Tibial nerve (tissue), 4 donors: ENCODE data around the gene ITIH4. TPM values are rescaled to one million over a fixed set of nuclear protein-coding genes. Genes with fewer than 3 reads are reported as not detected.
"Not testable (repeated sequence)": the region's sequence is repeated elsewhere in the genome, so short reads cannot be mapped to it uniquely, and the experiment has no call there.

Experiments used
- DNase-seq, 2 donors: peaks; one replicate each; pipeline ENCODE4 v3.0.0-alpha.2; 2019; ENCODE audit warnings: low spot score in 2 of 2
- H3K27ac ChIP-seq, 4 donors: fragments of 200-600 bp; sonication (generic) in 3 of 4; one replicate each; pipeline ENCODE4 v1.5.1; 2017 to 2019; ENCODE audit warnings: mild to moderate bottlenecking in 1 of 4
- H3K27me3 ChIP-seq, 2 donors: fragments of 200-600 bp; sonication (generic) in 1 of 2; one replicate each; pipeline versions ENCODE4 v1.5.1 to v1.6.0; 2017 to 2019
- H3K36me3 ChIP-seq, 3 donors: fragments of 200-600 bp; sonication (generic); one replicate each; pipeline ENCODE4 v1.5.1; 2018 to 2019
- H3K4me1 ChIP-seq, 4 donors: fragments of 200-600 bp; sonication (generic) in 3 of 4; one replicate each; pipeline ENCODE4 v1.5.1; 2017 to 2019
- H3K4me3 ChIP-seq, 4 donors: fragments of 200-600 bp; sonication (generic) in 3 of 4; one replicate each; pipeline ENCODE4 v1.5.1; 2017 to 2019; ENCODE audit warnings: mild to moderate bottlenecking in 1 of 4, moderate library complexity in 1 of 4
- H3K9me3 ChIP-seq, 4 donors: fragments of 200-600 bp; sonication (generic) in 3 of 4; one replicate each; pipeline ENCODE4 v1.5.1; 2017 to 2019
- EP300 ChIP-seq, 2 donors: sonication (generic); formaldehyde crosslinking; IDR thresholded peaks; one replicate each; pipeline ENCODE4 v1.6.1; 2017; ENCODE audit warnings: antibody characterized with exemption in 2 of 2, mild to moderate bottlenecking in 1 of 2
- POLR2A ChIP-seq, 2 donors: fragments of 450-650 bp; IDR thresholded peaks; one replicate each; pipeline ENCODE4 v1.6.1; 2017; ENCODE audit warnings: antibody characterized with exemption in 2 of 2, mild to moderate bottlenecking in 2 of 2, moderate library complexity in 2 of 2
- WGBS, 2 donors: methylation state at CpG; one replicate each; pipeline ENCODE4 v1.1.5; 2018; 5-methylcytosine and 5-hydroxymethylcytosine counted together
- total RNA-seq, 4 donors: library from RNA; depleted of rRNA; stranded (reverse); fragments of >200 nt; gene quantifications; one replicate each; pipeline ENCODE4 v1.1.0, GENCODE V29; 2016
- TF ChIP-seq, protein P1 (sequence below), 5 experiments: fragments of 200-600 bp in 3 of 5; fragments of 450-650 bp in 2 of 5; sonication (generic) in 3 of 5; IDR thresholded peaks; one replicate each; pipeline ENCODE4 v1.5.1; 2016 to 2019; ENCODE audit warnings: antibody characterized with exemption in 5 of 5, mild to moderate bottlenecking in 3 of 5, moderate library complexity in 2 of 5

ITIH4 gene
- total RNA-seq, 4 donors from 2014 or later: 5.4 to 24.9 (median 10.1) TPM

DNA sequence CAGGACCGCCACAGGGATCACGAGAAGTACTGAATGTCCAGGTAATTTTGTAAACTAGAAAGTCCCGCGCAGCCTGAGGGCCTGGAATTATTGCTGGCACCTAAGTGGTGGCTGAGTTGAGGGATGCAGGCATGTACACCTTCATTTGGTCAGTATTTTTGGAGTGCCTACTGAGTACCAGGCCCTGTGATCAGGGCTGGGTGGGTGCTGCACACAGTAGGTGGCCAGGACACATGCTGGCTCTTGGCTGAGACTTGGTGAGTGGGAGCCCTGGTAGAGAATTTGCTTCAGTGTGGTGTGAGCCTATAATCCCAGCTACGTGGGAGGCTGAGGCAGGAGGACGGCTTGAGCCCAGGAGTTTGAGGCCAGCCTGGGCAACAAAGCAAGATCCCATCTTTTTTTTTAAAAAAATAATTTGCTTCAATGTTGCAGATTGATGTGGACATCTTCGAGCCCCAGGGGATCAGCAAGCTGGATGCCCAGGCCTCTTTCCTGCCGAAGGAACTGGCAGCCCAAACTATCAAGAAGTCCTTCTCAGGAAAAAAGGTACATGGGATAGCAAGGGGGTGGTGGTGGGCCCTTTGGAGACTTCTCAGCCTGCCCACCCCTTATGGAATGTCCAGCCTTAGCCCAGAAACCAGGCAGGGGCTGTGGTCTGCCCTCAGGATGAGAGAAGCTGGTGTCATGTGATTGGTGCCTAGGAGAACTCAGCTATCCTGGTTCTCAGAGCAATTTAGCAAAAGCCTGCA lies 50.5 kb downstream of the ITIH4 start:
- Histone ChIP-seq H3K36me3 (no peaks in the 10 kb centered on the region), H3K4me3 (no peak overlapping the region), H3K9me3 (no peaks in the 10 kb centered on the region), H3K27ac (no peak overlapping the region), H3K4me1 (no peaks in the 10 kb centered on the region), H3K27me3 (no peaks in the 10 kb centered on the region)
- DNase-seq: peak in 1 of 2 donors; percentile 10
- TF ChIP-seq POLR2A (IDR thresholded peaks at IDR 0.05) (no peak), EP300 (IDR thresholded peaks at IDR 0.05) (no peak)
- TF ChIP-seq, protein P1, sequence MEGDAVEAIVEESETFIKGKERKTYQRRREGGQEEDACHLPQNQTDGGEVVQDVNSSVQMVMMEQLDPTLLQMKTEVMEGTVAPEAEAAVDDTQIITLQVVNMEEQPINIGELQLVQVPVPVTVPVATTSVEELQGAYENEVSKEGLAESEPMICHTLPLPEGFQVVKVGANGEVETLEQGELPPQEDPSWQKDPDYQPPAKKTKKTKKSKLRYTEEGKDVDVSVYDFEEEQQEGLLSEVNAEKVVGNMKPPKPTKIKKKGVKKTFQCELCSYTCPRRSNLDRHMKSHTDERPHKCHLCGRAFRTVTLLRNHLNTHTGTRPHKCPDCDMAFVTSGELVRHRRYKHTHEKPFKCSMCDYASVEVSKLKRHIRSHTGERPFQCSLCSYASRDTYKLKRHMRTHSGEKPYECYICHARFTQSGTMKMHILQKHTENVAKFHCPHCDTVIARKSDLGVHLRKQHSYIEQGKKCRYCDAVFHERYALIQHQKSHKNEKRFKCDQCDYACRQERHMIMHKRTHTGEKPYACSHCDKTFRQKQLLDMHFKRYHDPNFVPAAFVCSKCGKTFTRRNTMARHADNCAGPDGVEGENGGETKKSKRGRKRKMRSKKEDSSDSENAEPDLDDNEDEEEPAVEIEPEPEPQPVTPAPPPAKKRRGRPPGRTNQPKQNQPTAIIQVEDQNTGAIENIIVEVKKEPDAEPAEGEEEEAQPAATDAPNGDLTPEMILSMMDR (IDR thresholded peaks at IDR 0.05): no peak
- 86 to 93% methylated on average over 8 of the region's 8 CpGs for WGBS, 2 donors

DNA sequence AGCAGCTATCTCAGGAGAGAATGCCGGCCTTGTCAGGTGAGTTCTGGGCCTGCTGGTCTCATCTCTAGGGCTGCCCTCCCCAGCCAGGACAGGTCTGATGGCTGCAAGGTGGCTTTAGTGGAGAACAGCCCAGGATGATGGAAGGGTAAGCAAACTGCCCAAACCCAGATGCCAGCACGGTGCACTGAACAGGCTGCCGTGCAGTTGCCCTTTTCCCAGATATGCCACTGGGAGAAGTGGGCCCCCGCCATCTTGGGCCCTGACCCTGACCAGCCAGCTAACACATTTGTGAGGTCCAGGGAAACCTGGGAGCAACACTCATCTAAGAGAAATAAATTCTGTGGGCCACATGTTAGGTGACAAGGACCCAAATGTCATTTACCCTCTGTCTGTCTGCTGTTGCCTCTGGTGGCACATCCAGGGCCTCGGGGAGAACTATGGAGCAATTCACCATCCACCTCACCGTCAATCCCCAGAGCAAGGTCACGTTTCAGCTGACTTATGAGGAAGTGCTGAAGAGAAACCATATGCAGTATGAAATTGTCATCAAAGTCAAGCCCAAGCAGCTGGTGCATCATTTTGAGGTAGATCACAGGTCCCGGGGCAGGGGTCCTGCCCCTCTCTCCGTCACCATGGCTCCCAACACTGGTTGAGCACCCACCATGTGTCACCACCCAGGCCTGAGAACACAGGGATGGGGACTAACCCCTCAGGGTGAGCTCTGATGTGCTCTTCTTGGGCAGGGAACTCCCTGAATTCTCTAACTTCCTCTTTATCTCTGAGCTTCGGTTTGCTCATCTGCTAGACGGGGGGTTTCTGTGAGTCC lies 51.2 kb downstream of the ITIH4 start:
- peak in 1 of 2 donors; percentile 6 for DNase-seq
- WGBS, 2 donors: 72 to 85% methylated on average over 10 to 11 of the region's 11 CpGs
- TF ChIP-seq EP300 (IDR thresholded peaks at IDR 0.05) (no peak), POLR2A (IDR thresholded peaks at IDR 0.05) (no peak)
- TF ChIP-seq, protein P1 (IDR thresholded peaks at IDR 0.05): no peak

DNA sequence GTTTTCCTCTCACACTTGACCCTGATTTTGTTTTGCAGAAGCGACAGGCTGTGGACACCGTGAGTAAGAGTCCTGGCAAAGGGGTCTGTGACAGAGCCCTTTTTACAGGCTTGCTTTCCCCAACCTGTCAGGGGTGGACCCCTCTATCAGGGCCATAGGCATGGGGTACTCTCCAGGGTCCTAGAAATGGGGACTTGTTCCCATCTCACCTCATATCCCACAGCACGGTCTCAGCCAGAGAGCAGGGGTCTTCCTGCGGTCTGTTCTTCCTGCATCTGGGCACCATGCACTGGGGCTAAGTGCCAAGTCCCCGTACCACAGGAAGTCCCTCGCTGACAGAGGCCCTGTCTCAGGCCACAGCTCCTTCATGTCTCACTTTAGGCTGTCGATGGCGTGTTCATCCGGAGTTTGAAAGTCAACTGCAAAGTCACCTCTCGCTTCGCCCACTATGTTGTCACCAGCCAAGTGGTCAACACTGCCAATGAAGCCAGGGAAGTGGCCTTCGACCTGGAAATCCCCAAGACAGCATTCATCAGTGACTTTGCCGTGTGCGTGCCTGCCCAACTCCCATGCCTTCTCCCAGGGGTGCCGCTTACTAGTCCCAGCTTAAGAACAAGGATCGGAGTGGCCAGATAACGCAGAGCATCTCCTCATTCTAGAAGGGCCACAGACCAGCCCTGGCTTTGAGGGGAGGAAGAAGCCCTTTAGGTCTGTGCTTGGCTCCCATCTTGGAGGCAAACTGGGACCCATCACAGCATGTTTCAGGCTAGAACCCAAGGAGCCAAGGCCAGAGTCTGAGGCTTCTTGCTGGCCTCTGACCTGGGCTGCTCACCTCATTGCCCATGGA lies 52.3 kb downstream of the ITIH4 start:
- no peak overlapping the region for H3K27ac ChIP-seq
- no peaks in the 10 kb centered on the region for H3K27me3 ChIP-seq
- H3K36me3 ChIP-seq: no peaks in the 10 kb centered on the region
- 78 to 87% methylated on average over 15 to 17 of the region's 17 CpGs for WGBS, 2 donors
- H3K4me1 ChIP-seq: no peaks in the 10 kb centered on the region
- DNase-seq: peak in 1 of 2 donors; percentile 8
- H3K4me3 ChIP-seq: no peak overlapping the region
- no peaks in the 10 kb centered on the region for H3K9me3 ChIP-seq
- TF ChIP-seq POLR2A (IDR thresholded peaks at IDR 0.05) (no peak), EP300 (IDR thresholded peaks at IDR 0.05) (no peak)
- TF ChIP-seq, protein P1 (IDR thresholded peaks at IDR 0.05): no peak

More for the DNA sequence above, 51.2 kb downstream of the ITIH4 start:
- Histone ChIP-seq H3K4me3 (no peak overlapping the region), H3K36me3 (no peaks in the 10 kb centered on the region), H3K4me1 (no peaks in the 10 kb centered on the region), H3K27ac (no peak overlapping the region), H3K27me3 (no peaks in the 10 kb centered on the region), H3K9me3 (no peaks in the 10 kb centered on the region)

DNA sequence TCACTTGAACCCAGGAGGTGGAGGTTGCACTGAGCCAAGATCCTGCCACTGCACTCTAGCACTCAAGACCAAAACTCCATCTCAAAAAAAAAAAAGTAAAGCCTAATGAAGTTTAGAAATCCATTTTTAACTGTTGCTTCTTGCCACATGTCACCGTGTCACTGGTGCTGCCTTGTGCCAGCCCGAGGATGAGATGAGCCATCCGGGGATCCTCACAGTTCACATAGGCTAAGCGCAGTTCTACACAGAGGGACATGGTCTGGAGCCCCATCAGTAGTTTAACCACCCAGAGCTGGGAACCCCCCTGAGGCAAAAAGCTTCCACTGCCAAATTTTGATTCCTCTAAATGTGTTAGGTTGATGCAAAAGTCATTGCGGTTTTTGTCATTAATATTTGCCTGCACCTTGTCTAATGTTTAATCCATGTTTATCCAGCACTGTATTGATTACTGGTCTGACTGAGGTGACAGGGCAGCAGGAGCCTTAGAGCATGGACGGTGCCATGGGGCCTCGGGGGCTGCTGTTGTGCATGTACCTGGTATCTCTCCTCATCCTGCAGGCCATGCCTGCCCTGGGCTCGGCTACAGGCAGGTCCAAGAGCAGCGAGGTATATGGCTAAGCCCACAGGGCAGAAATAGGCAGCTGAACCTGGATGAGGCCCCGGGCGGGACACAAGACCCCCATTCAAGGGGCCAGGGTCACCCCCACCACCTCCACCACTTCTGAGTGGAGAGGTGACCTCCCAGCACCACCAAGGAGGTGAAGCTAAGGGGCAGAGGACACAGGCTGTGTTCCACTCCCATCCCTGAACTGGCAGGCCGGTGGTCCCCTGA lies 53.1 kb downstream of the ITIH4 start, which contains the start of gene ITIH1:
Gene ITIH1, plus strand, starts transcription at position 473 of the 832 bp plus-strand sequence. Its CDS starts 17 bp downstream, at position 490.
- TF ChIP-seq POLR2A (IDR thresholded peaks at IDR 0.05): no peak
- no peak for TF ChIP-seq EP300 (IDR thresholded peaks at IDR 0.05)
- TF ChIP-seq, protein P1 (IDR thresholded peaks at IDR 0.05): no peak
- DNase-seq: no peak
- no peaks in the 10 kb centered on the region for H3K27me3 ChIP-seq
- H3K36me3 ChIP-seq: no peaks in the 10 kb centered on the region
- H3K4me3 ChIP-seq: no peak within 1 kb of the TSS
- 78 to 85% methylated on average over 9 to 12 of the region's 12 CpGs for WGBS, 2 donors
- no peaks in the 10 kb centered on the region for H3K9me3 ChIP-seq
- no peaks in the 10 kb centered on the region for H3K4me1 ChIP-seq
- no peak within 1 kb of the TSS for H3K27ac ChIP-seq

DNA sequence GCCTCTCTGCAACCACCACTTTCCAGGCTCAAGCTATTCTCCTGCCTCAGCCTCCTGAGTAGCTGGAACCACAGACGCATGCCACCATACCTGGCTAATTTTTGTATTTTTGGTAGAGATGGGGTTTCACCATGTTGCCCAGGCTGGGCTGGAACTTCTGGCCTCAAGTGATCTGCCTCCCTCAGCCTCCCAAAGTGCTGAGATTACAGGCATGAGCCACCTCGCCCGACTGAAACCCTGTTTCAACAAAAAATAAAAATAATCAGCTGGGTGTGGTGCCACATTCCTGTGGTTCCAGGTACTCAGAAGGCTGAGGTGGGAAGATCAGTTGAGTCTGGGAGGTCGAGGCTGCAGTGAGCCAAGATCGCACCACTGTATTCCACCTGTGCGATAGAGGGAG lies 54.0 kb downstream of the ITIH4 start:
- not testable (repeated sequence) for H3K27me3 ChIP-seq, H3K9me3 ChIP-seq, H3K4me1 ChIP-seq, H3K4me3 ChIP-seq, H3K36me3 ChIP-seq, H3K27ac ChIP-seq
- peak in 1 of 2 donors; percentile 7 for DNase-seq
- 85 to 89% methylated on average over 6 of the region's 6 CpGs for WGBS, 2 donors
